MCF 10A (cell line): ENCODE results near the gene CXorf38. TPM values are rescaled to one million over a fixed set of nuclear protein-coding genes. Genes with fewer than 3 reads are reported as not detected.
"Not testable (repeated sequence)": the region's sequence is repeated elsewhere in the genome, so short reads cannot be mapped to it uniquely, and the experiment has no call there.

Experiments used
- BruUV-seq: library from RNA; stranded (reverse); fragments of 400-500 nt; replicated peaks from 2 replicates; lab custom pipeline; 2021; lab: Mats Ljungman, UMichigan
- CTCF ChIA-PET: fragments of 300-600 bp; sonication (Branson Sonifier 250); formaldehyde crosslinking; extraction: SDS; loops from one replicate; lab custom pipeline; 2021; ENCODE audit warnings: antibody characterized with exemption, inconsistent platforms; lab: Yijun Ruan, JAX
- POLR2A ChIA-PET: fragments of 300-600, 350-650 bp; sonication (Branson Sonifier 250); formaldehyde crosslinking; extraction: SDS; loops from one replicate; lab custom pipeline; 2020; ENCODE audit warnings: antibody characterized with exemption, inconsistent platforms; lab: Yijun Ruan, JAX
- DNase-seq: peaks from one replicate; pipeline ENCODE4 v3.0.0-alpha.2; 2018; ENCODE audit not compliant: unreplicated experiment
- H3K27ac Mint-ChIP-seq: one replicate; pipeline ENCODE4 v1.8.0; 2022; ENCODE audit warnings: mild to moderate bottlenecking, low read depth, mixed read lengths; ENCODE audit not compliant: unreplicated experiment
- H3K27me3 Mint-ChIP-seq: one replicate; pipeline ENCODE4 v1.8.0; 2022; ENCODE audit warnings: mixed read lengths; ENCODE audit not compliant: insufficient read depth, unreplicated experiment
- H3K36me3 Mint-ChIP-seq: one replicate; pipeline ENCODE4 v1.8.0; 2022; ENCODE audit warnings: mild to moderate bottlenecking, moderate library complexity, mixed read lengths; ENCODE audit not compliant: insufficient read depth, unreplicated experiment
- H3K4me1 Mint-ChIP-seq: one replicate; pipeline ENCODE4 v1.8.0; 2022; ENCODE audit warnings: mixed read lengths; ENCODE audit not compliant: insufficient read depth, unreplicated experiment
- H3K4me3 Mint-ChIP-seq: one replicate; pipeline ENCODE4 v1.8.0; 2022; ENCODE audit warnings: mild to moderate bottlenecking, moderate library complexity, mixed read lengths; ENCODE audit not compliant: unreplicated experiment
- H3K9me3 Mint-ChIP-seq: one replicate; pipeline ENCODE4 v1.8.0; 2022; ENCODE audit warnings: mixed read lengths; ENCODE audit not compliant: unreplicated experiment
- intact Hi-C: fragments of 100-400 bp; cut with micrococcal nuclease; formaldehyde crosslinking; loops from 2 replicates; pipeline ENCODE4 v1.14.1; 2022
- total RNA-seq: library from RNA; stranded (reverse); gene quantifications from 2 replicates; pipeline ENCODE4 v1.2.3, GENCODE V29; 2022
- TF ChIP-seq, protein P1 (sequence below): fragments of 200-600 bp; IDR thresholded peaks from one replicate; pipeline ENCODE4 v1.8.0; 2022; ENCODE audit warnings: antibody characterized with exemption, mild to moderate bottlenecking; ENCODE audit not compliant: unreplicated experiment

CXorf38 gene
- total RNA-seq, 1 experiment from 2014 or later, result 21.4 TPM

- Mint-ChIP-seq H3K27ac (no peak overlapping the region), H3K4me3 (no peak overlapping the region), H3K36me3 (no peaks in the 10 kb centered on the region), H3K27me3 (peaks cover 2% of the 10 kb centered on the region), H3K9me3 (no peaks in the 10 kb centered on the region), H3K4me1 (no peaks in the 10 kb centered on the region)
- intact Hi-C loops, result no loop called here
- no peak for DNase-seq
- TF ChIP-seq, protein P1, sequence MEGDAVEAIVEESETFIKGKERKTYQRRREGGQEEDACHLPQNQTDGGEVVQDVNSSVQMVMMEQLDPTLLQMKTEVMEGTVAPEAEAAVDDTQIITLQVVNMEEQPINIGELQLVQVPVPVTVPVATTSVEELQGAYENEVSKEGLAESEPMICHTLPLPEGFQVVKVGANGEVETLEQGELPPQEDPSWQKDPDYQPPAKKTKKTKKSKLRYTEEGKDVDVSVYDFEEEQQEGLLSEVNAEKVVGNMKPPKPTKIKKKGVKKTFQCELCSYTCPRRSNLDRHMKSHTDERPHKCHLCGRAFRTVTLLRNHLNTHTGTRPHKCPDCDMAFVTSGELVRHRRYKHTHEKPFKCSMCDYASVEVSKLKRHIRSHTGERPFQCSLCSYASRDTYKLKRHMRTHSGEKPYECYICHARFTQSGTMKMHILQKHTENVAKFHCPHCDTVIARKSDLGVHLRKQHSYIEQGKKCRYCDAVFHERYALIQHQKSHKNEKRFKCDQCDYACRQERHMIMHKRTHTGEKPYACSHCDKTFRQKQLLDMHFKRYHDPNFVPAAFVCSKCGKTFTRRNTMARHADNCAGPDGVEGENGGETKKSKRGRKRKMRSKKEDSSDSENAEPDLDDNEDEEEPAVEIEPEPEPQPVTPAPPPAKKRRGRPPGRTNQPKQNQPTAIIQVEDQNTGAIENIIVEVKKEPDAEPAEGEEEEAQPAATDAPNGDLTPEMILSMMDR, result no peak
- BruUV-seq, result no TSS peak
- CTCF ChIA-PET, result no interaction called here
- POLR2A ChIA-PET, result no interaction called here
Measured at GRCh38 chrX:40615976-40616375, 31.4 kb downstream of the CXorf38 start.

GRCh38 chrX:40612511-40612910 lies 34.9 kb downstream of the CXorf38 start:
- no peak overlapping the region for H3K4me3 Mint-ChIP-seq
- peaks cover 6% of the 10 kb centered on the region for H3K27me3 Mint-ChIP-seq
- intact Hi-C loops, result no loop called here
- CTCF ChIA-PET, result interaction anchor here (0.9 kb wide), 1 partner anchor 8 kb away, joined by 4 read pairs; no protein-coding TSS in a partner anchor
- DNase-seq, result no peak
- POLR2A ChIA-PET, result no interaction called here
- no TSS peak for BruUV-seq
- TF ChIP-seq, protein P1, result no peak
- H3K36me3 Mint-ChIP-seq, result no peaks in the 10 kb centered on the region
- H3K4me1 Mint-ChIP-seq, result no peaks in the 10 kb centered on the region
- no peak overlapping the region for H3K27ac Mint-ChIP-seq
- no peaks in the 10 kb centered on the region for H3K9me3 Mint-ChIP-seq

DNA sequence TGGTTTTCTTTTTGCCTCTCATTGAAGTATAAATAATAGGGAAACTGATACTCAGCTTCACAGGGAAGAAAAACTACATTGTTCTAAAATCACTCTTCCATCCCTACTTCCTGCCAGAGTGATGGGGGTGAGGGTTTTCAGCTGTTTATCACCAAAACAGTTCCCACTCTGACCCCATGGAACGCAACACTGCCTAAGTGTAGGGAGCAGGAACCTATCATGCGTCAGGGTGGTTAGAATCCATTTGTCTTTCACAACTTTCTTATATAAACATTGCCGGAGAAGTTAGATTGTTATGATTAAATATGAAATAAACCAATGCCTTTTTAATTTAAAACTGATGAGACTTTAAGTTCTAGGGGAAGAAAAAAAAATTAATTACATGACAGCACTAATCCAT lies 40.0 kb downstream of the CXorf38 start:
- ChIA-PET POLR2A (no interaction called here), CTCF (no interaction called here)
- Mint-ChIP-seq H3K27me3 (peaks cover 37% of the 10 kb centered on the region), H3K4me1 (no peaks in the 10 kb centered on the region), H3K4me3 (no peak overlapping the region), H3K36me3 (peaks cover 25% of the 10 kb centered on the region), H3K9me3 (no peaks in the 10 kb centered on the region), H3K27ac (no peak overlapping the region)
- BruUV-seq, result no TSS peak
- TF ChIP-seq, protein P1, result no peak
- intact Hi-C loops, result no loop called here
- DNase-seq, result no peak

DNA sequence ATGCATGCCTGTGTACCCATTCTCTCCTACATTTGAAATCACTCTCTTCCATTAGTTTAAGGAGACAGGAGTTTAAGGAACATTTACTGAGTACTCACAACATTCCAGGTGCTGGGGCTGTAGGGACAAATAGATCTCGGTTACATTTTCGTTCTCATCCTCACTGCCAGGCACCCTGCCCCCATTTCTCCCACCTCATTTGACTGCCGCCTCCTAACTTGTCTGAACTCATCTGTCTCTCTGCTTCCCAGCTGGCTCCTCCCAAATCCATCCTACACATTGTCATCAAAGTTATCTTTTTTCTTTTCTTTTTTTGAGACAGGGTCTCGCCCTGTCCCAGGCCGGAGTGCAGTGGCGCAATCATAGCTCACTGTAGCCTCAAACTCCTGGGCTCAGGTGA lies 43.9 kb downstream of the CXorf38 start:
- Mint-ChIP-seq H3K4me3 (no peak overlapping the region), H3K4me1 (no peaks in the 10 kb centered on the region), H3K9me3 (no peaks in the 10 kb centered on the region), H3K27ac (no peak overlapping the region), H3K36me3 (peaks cover 58% of the 10 kb centered on the region), H3K27me3 (peaks cover 70% of the 10 kb centered on the region)
- TF ChIP-seq, protein P1, result no peak
- intact Hi-C loops, result no loop called here
- ChIA-PET POLR2A (interaction anchor here (1.1 kb wide), 1 partner anchor 481 kb away, joined by 3 read pairs; no protein-coding TSS in a partner anchor), CTCF (interaction anchor here (0.6 to 1.6 kb wide), 5 partner anchors 10 to 318 kb away, joined by 3 to 5 read pairs (median 3); no protein-coding TSS in a partner anchor)
- no TSS peak for BruUV-seq
- DNase-seq, result no peak

- BruUV-seq, H3K4me1 Mint-ChIP-seq, H3K4me3 Mint-ChIP-seq, intact Hi-C loops, H3K9me3 Mint-ChIP-seq, H3K27ac Mint-ChIP-seq, POLR2A ChIA-PET, DNase-seq: not testable (repeated sequence)
- CTCF ChIA-PET, result interaction anchor here (0.8 kb wide), 1 partner anchor 62 kb away, joined by 3 read pairs; no protein-coding TSS in a partner anchor
- H3K36me3 Mint-ChIP-seq, result peaks cover 29% of the 10 kb centered on the region
- H3K27me3 Mint-ChIP-seq, result peaks cover 83% of the 10 kb centered on the region
Measured at GRCh38 chrX:40589616-40590321, 57.6 kb downstream of the CXorf38 start.

GRCh38 chrX:40587623-40588022 lies 59.7 kb downstream of the CXorf38 start:
- Mint-ChIP-seq H3K36me3 (peaks cover 23% of the 10 kb centered on the region), H3K27me3 (peaks cover 86% of the 10 kb centered on the region)
- H3K4me1 Mint-ChIP-seq, POLR2A ChIA-PET, BruUV-seq, H3K4me3 Mint-ChIP-seq, H3K27ac Mint-ChIP-seq, H3K9me3 Mint-ChIP-seq, intact Hi-C loops, DNase-seq: not testable (repeated sequence)
- CTCF ChIA-PET, result interaction anchor here (0.7 to 1.4 kb wide), 2 partner anchors 16 to 43 kb away, joined by 3 to 4 read pairs; no protein-coding TSS in a partner anchor
